GM21529 (cell line): ENCODE results near the gene MYCN.

Experiments
- ATAC-seq: cut with Tn5 transposase; IDR thresholded peaks from one replicate; pipeline ENCODE4 v1.9.1; 2021; ENCODE audit not compliant: unreplicated experiment

MYCN gene

DNA sequence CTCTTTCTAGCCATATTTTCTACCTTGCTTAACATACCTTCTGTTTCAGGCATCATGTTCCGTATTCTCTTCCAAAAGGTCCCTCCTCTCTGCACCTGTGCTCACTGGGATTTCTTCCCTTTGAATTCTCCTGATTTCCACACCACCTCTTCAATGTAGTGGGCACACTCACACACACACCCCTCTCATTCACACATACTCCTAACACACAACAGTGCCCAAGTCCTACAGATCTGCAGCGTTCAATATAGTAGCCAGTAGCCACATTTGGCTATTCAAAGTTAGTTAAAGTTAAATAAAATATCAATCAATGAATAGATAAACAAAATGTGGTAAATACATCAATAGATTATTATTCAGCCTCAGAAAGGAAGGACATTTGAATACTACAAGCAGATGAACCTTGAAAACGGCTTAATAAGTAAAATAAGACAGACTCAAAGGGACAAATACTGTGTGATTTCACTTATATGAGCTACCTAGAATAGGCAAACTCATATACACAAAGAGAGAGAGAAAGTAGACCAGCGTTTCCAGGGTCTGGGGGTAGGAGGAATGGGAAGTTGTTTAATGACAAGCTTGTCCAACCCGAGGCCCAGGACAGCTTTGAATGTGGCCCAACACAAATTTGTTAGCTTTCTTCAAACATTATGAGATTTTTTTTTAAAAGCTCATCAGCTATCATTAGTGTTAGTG, 34.4 kb downstream of the MYCN start:
- no peak for ATAC-seq

DNA sequence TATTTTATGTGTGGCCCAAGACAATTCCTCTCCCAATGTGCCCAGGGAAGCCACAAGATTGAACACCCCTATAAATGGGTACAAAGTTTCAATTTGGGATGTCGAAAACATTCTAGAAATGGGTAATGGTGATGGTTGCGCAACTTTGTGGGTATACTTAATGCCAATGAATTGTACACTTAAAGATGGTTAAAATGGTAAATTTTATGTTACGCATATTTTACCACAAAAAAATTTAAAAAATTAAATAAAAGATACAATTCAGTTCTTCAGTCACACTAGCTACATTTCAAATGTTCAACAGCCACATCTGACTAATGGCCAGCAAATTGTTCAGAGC, 34.9 kb downstream of the MYCN start:
- ATAC-seq, result no peak

DNA sequence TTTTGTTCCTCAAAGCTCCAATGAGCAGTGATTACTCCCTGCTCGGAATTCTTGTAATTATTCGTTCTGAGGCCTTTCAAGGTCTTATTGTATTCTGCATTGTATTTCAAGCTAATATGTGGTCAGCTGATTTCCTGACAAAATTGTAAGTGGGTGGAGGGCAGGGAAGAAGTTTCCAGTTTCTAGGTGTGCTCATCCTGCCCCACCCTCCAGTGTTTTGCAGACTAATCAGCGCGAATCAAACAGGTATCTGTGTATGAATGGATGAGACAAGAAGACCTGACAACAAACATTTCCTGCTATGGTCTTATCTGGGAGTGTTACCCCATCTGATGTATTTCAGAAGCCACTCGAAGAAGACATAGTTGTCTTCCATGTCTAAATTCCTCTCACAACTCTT, 35.3 kb downstream of the MYCN start:
- no peak for ATAC-seq

DNA sequence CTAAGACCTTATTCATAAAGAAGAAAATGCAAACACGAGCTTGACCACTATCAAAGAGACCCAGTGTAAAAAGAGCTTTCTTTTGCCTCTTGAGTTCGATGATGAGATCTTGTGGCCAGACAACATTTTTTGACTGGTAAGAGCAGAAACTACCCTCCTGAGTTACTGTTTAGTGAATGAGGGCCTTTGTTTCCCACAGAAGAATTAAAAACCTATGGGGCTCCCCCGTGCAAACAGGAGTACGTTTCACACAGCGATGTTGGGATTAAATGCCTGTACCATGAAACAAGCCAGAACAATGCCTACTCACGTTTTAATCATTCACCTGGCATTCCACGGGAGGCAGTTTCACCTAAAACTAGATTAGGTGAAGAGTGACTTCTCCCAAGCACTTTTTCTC, 36.0 kb downstream of the MYCN start:
- no peak for ATAC-seq

DNA sequence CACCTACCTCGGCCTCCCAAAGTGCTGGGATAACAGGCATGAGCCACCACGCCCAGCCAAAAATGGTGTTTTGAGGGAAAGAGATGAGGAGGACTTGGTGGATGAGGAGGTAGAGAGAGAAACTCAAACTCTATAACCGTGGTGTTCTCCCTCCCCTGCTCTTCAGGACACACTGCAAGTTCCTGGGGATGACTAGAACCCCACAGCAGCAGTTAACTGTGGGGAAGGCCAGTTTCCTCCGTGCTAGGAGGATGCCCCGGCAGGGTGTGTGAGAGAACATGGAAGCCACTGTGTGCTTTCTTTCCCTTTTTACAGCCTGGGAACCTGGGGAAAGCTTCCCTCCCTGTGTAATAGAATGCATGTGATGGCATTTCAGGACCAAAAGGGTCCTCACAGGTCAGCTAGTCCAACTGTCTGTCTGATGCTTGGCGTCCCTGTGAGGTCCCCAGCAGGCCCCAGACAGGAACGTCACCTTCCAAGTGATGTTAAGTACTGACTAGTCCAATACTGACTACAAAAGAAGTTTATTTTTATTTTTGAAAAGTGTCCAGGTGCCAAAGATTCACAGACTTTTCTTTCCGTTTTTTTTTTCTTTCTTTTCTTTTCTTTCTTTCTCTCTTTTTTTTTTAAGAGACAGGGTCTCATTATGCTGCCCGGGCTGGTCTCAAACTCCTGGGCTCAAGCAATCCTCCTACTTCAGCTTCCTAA, 38.9 kb downstream of the MYCN start:
- no peak for ATAC-seq

DNA sequence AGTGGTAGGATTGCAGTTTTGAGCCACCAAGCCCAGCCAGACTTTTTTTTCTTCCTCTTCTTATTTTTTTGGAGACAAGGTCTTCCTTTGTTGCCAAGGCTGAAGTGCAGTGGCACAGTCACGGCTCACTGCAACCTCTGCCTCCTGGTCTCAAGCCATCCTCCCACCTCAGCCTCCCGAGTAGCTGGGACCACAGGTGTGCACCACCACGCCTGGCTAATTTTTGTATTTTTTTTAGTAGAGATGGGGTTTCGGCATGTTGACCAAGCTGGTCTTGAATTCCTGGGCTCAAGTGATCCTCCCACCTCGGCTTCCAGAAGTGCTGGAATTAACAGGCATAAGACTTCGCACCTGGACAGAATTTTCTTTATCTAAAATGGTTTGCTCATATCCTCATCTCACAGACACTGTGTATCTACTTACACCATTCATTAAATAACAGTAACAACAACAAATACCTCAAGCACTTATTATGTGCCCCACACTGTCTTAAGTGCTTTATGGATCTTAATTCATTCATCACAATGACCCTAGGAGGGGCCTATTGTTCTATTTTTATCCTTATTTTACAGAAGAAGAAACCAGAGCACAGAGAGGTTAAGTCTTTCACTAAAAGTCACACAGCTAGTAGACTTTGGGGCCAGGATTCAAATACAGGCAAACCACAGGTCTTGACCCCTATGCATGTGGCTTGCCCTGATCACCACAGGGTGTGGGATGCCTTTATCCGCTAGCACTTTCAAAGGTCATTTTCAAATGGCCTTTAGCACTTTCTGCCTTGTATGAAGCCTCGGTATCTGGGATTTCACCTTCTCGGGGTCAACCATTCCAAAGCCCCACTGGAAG, 39.6 kb downstream of the MYCN start:
- no peak for ATAC-seq

DNA sequence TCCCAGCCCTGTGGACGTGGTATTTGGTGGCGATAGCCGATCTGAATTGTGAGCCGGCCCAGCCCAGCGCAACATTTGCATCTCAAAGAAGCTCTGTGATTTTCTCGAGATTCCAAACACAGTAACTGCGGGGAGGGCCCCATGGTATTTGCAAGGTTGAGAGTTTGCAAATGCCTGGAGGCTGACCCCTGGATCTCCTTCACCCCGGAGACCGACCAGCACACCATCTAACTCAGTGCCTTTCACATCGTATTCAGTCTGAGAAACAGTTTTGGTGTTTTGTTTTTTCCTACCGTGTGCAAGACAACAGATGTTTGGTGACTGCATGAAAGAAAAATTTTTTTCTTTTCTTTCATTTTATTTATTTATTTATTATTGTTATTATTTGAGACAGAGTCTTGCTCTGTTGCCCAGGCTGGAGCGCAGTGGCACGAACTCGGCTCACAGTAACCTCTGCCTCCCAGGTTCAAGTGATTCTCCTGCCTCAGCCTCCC, 40.3 kb downstream of the MYCN start:
- no peak for ATAC-seq

DNA sequence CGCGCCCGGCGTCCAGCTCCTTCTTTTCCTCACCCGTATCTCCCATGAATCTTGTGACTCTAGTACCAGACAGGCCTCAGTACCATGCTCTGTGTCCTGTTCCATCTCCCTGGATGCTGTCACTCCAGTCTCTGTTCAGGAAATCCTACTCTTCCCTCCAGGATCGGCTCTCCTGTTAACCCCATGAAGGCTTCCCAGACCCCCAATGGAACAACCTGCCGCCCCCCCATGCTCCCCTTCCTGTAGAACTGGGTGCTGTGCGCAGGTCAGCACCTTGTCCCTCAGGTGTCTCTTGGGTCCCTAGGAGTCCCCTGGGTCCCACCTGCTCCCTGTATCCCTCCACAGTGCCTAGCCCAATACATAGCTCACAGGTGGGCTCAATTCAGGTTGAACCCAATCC, 41.3 kb downstream of the MYCN start:
- ATAC-seq, result no peak

DNA sequence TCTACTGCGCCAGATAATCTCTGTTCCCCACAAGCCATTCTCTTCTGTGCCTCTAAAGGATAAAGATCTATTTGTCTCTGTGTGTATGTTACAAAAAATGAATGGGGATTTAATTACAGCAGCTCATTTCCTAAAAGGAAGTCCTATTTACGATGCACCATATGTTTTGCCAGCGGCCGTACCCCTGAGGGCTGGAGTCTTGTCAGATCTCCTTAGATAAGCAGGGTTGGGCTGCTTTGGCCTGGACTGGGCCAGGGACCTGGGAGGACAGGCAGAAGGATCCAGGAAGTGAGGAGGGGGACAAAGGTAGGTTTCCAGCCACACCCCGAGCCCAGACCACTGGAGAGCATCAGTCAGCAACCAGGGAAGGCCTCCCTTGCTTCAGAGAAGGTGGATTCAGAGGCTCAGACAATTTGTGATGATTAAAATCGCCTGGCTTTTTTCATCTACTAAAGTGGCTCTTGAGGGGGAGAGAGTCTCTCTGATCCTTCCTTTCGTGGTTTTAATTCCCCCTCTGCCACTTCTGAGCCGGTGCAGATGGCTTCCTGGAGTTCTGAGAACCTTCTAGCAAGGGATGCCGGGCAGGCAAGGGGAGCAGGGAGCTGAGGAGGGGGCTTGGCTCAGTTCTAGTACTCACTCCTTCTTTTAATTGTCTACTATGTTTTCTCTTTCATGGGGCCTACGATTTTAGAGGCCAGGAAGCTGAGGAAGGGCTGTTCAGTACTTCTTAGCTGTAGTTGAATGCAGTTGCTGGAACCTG, 42.1 kb downstream of the MYCN start:
- no peak for ATAC-seq

DNA sequence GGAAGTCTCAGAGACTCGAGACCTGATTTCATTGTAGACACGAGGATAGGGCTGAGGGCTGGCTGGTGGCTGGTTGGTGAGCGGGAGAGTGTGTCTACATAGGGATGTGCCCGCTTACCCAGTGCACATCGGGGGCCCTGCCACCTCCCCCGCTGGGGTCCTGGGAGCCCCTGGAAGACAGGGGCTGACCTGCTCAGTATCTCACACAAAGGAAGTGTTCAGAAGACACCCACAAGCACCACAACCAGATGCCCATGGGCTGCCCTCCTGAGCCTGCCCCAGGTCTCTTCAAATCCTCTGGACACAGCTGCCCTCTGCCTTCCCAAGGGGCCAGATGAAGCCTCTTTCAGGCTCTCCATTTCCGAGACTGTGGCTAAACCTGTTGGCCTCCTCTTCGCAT, 43.1 kb downstream of the MYCN start:
- ATAC-seq, result no peak

DNA sequence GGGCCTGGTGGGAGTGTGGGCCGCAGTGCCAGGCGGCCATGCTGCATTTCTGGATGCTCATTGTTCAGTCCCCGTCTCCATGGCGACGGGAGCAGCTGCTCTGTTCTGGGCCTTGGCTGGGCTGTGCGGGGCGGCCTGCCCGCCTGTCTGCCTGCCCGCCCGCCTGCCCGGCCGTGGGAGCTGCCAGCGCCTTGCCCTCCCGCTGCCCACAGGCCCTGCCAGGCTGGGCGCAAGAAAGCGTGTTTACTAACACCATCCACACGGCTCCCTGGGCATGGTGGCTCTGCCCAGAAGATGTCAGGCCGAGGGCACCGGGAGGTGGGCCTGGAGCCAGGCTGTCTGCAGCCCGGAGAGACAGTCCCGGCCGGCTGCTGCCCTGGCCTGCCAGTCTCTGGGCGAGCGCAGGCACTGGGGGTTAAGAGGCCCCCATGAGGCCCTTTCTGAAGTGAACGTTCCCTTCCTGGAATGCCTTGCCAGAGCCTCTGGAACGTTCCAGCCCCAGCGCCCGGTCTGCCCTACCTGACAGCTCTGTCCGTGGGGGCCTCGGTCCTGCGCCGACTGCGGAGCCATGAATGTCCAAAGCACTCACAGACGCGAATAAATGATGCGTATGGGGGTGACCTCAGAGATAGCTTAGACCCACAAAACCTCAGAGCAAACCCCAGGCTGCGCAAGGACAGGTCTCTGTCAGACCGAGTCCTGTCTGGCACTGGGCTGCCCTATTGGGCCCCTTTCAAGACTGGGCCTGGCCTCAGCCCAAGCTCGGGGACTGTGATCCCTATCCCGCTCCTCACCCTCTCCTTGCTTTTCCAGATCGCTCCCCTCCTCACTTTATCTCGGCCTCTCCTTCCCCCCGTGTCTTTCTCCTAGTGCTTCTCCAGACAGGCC, 44.3 kb downstream of the MYCN start:
- ATAC-seq, result no peak

DNA sequence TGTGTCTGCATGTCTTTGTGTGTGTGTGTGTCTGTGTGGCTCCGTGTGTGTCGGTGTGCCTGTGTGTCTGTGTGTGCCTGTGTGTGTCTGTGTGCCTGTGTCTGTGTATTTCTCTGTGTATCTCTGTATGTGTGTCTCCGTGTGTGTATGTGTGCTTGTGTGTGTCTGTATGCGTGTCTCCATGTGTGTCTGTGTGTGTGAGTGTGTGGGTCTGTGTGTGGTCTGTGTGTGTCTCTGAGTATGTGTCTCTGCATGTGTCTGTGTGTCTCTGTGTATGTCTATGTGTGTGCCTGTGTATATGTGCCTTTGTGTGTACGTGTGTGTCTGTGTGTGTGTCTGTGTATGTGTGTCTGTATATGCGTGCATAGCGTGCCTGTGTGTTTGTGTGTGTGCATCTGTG, 45.2 kb downstream of the MYCN start:
- ATAC-seq, result no peak

DNA sequence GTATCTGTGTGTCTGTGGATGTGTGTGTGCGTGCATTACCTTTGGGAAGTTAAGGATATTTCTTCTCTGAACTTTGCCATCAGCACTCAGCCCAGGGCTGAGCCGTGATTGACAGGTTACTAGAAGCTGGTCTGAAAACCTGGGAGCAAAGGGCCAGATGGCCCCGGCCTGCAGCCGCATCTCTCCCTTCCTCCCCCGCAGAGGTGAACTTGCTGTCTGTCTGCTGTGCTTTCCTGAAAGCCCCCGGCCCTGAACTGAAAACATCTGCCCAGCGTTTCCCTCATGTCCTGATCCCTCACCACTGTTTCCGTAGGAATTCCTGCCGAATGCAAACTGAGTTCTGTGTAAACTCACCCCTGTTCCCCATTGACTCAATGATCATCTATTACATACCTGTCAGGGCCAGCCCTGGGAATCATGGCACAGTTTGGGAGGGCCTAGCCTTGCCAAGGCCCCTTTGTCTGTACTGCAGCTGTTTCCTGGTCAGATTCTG, 45.8 kb downstream of the MYCN start:
- no peak for ATAC-seq

DNA sequence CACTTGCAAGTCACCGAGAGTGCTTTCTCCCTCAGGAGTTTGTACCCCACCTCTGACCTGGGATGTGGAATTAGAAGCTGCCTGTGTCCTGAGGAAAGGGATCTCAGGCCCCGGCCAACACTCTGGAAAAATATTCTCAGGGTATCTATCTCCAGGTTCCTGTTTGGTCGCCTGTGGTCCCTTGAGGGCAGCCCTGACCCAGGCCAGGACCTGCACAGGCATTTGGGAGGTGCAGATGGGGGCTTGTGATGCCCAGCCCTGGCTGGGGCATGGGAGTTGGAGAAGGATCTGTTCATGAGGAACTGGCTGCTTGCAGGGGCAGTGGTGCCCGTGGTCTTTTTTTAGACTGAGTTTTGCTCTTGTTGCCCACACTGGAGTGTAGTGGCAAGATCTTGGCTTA, 46.3 kb downstream of the MYCN start:
- ATAC-seq, result no peak

DNA sequence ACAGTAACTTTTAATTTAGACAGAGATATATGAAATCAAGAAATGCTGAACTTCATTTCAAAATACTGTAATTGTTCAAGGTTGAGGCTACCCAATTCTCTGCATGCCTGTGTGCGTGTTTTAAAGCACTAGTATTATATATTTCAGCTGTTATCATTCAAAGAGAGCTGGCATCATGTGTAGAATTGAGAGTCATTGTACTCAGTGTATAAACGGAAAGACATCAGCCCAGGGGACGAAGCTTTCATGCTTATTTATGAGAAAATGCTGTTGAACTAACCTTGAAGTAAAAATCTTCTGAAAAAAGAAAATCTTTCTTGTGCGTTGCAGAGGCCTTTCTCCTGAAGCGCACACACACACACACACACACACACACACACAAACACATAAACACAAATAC, 48.4 kb downstream of the MYCN start:
- ATAC-seq, result no peak

DNA sequence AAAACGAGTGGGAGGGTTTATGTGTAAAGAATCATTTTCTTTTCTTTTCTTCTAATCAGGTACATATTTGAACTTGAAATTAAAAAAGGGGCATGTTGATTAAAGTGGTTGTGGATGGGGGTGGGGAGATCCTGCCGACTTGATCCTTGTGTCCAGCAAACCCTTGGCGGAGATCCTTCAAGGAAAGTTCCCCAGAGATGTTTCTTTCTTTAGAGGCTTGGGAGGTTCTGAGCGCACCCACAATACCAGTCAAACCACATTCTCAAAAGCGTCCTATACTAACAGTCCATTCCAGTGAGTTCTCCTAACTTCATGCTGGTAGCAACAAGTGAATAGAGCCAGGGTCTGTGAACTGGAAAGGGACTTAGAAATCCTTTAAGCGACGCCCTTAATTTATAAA, 49.2 kb downstream of the MYCN start:
- ATAC-seq, result no peak

DNA sequence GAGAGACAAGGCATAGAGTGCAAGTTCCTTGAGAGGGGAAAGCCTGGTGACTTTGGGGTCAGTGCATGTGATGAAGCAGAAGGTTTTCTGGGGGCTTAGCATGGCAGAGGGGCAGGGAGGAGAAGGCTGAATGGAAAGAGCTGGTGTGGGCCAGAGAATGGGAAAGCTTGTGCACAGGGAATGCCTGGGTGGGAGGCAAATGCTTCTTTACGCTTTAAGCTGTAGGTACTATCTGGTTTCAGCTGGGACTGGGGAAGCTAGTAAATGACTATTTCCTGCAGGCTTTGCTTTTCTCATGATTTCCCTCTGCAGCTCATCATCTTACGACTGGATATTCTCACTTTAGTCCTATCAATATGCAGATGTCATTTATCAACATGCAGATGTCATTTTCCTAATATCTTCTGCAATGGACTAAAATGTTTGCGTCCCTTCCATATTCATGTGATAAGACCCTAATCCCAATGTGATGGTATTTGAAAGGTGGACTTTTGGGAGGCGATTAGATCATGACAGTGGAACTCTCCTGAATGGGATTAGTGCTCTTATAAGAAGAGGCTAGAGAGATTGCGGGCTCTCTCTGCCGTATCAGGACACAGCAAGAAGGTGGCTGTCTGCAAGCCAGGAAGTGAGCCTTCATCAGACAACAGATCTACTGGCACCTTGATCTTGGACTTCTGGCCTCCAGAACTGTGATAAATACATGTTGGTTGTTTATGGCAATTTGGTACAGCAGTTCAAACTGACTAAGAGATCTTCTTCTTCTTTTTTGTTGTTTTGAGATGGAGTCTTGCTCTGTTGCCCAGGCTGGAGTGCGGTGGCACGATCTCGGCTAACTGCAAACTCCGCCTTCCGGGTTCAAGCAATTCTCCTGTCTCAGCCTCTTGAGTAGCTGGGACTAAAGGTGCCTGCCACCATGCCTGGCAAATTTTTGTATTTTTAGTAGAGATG, 50.1 kb downstream of the MYCN start:
- ATAC-seq, result no peak

DNA sequence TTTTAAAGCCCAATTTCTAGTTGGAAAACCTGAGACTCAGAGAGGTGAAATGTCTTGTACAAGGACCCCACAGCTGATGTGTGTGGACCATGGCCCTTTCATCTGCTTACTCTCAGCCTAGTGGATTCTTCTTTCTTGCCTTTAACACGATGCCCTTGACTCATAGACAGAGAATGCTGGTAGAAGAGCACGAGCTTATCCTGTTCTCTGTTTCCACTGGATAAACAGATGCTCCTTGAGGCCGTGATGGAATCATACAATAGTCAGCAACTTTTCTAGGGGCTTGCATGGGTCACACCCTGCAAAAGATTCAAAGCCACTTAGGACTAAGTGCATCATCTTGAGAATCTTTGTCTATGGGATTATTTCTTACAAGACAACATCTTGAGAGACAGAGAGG, 50.9 kb downstream of the MYCN start:
- no peak for ATAC-seq
